Lung (tissue), 12 donors: ENCODE results near the gene NIPA2. TPM values are rescaled to one million over a fixed set of nuclear protein-coding genes. Genes with fewer than 3 reads are reported as not detected.

Source experiments
- ATAC-seq: fragments of 200-7000 bp; cut with Tn5 transposase; one replicate; pipeline ENCODE4 v1.9.1; 2020; ENCODE audit warnings: moderate number of reproducible peaks; ENCODE audit not compliant: insufficient read depth, low FRiP score
- DNase-seq, 3 donors: peaks; one replicate each; pipeline ENCODE4 v3.0.0-alpha.2; 2013 to 2017
- H3K27ac ChIP-seq, 2 donors: one replicate each; pipeline ENCODE4 v1.5.1; 2013; ENCODE audit warnings: mild to moderate bottlenecking in 2 of 2, moderate library complexity in 2 of 2, control low read depth in 1 of 2, inconsistent platforms in 1 of 2, low read depth in 1 of 2, low read length in 1 of 2
- H3K27me3 ChIP-seq, 3 donors: one replicate each; pipeline ENCODE4 v1.5.1; 2013; ENCODE audit warnings: low read length in 2 of 3; ENCODE audit not compliant: control insufficient read depth in 3 of 3, insufficient read depth in 3 of 3
- H3K36me3 ChIP-seq, 4 donors: one replicate each; pipeline ENCODE4 v1.5.1; 2013; ENCODE audit warnings: low read length in 4 of 4, mild to moderate bottlenecking in 1 of 4, moderate library complexity in 1 of 4; ENCODE audit not compliant: control insufficient read depth in 4 of 4, insufficient read depth in 4 of 4
- H3K4me1 ChIP-seq, 5 donors: one replicate each; pipeline ENCODE4 v1.5.1; 2013; ENCODE audit warnings: low read length in 5 of 5, mild to moderate bottlenecking in 2 of 5, moderate library complexity in 1 of 5; ENCODE audit not compliant: control insufficient read depth in 5 of 5, insufficient read depth in 5 of 5
- H3K4me3 ChIP-seq: one replicate; pipeline ENCODE4 v1.5.1; 2013; ENCODE audit warnings: mild to moderate bottlenecking, control low read depth, moderate library complexity
- H3K9ac ChIP-seq, 2 donors: one replicate each; pipeline ENCODE4 v1.5.1; 2013; ENCODE audit warnings: low read length in 2 of 2, control low read depth in 1 of 2; ENCODE audit not compliant: insufficient read depth in 1 of 2
- H3K9me3 ChIP-seq, 4 donors: one replicate each; pipeline ENCODE4 v1.5.1; 2013; ENCODE audit warnings: low read length in 3 of 4, mild to moderate bottlenecking in 1 of 4, moderate library complexity in 1 of 4; ENCODE audit not compliant: control insufficient read depth in 4 of 4, insufficient read depth in 3 of 4
- WGBS, 2 donors: extraction: QIAGEN DNeasy Blood & Tissue Kit; methylation state at CpG; one replicate each; pipeline ENCODE4 v1.1.7; 2013; 5-methylcytosine and 5-hydroxymethylcytosine counted together
- polyA plus RNA-seq, 2 donors: library from polyadenylated mRNA; stranded (reverse); fragments of 200-250 nt; gene quantifications; one replicate each; pipeline ENCODE4 v1.2.1, GENCODE V29; 2013
- total RNA-seq, 2 donors: library from RNA; depleted of rRNA in 1 of 2; stranded (reverse); fragments of >200 nt in 1 of 2; gene quantifications; one replicate each; pipeline ENCODE4 v1.2.1, GENCODE V29; 2014 to 2021
- TF ChIP-seq, protein P1 (sequence below): IDR thresholded peaks from 2 replicates; pipeline ENCODE4 v1.5.1; 2012; ENCODE audit warnings: mild to moderate bottlenecking; ENCODE audit errors: control extremely low read depth, extremely low read depth
- donor health status: control.
- donor health status: control.
- donor health status: Bipolar disorder and iron deficiency.
- donor health status: healthy.
- donor health status: DM: yes; HTN: yes; CAD: no.

Gene NIPA2
- total and polyA plus RNA-seq, 4 donors, result 12.5 to 53.7 (median 42.5) TPM

DNA sequence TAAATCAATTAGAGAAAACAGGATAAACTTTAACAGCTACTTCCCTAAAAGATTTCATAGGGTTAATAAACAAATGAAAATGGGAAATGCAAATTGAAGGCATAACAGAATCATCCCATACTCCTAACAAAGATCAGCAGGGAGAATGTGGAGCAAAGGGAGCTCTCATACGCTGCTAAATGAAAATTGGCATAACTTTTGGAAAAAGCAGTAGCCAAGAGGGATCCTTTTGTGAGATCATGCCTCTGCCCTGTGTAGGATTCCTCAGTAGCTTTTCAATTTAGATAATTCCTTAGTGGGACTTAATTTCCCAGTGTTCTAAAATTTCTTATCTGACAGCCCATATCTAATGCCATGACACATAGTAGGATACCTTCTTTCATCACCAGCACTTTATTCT lies 18.2 kb downstream of the NIPA2 start:
- Histone ChIP-seq H3K4me3 (no peak overlapping the region), H3K9ac (no peak overlapping the region), H3K4me1 (no peaks in the 10 kb centered on the region), H3K27me3 (no peaks in the 10 kb centered on the region), H3K27ac (no peak overlapping the region), H3K9me3 (no peaks in the 10 kb centered on the region), H3K36me3 (peaks cover 19 to 26% (median 23%) of the 10 kb centered on the region in 4 donors)
- DNase-seq, result no peak
- 85 to 94% methylated on average over 1 of the region's 1 CpG for WGBS, 2 donors
- TF ChIP-seq, protein P1, sequence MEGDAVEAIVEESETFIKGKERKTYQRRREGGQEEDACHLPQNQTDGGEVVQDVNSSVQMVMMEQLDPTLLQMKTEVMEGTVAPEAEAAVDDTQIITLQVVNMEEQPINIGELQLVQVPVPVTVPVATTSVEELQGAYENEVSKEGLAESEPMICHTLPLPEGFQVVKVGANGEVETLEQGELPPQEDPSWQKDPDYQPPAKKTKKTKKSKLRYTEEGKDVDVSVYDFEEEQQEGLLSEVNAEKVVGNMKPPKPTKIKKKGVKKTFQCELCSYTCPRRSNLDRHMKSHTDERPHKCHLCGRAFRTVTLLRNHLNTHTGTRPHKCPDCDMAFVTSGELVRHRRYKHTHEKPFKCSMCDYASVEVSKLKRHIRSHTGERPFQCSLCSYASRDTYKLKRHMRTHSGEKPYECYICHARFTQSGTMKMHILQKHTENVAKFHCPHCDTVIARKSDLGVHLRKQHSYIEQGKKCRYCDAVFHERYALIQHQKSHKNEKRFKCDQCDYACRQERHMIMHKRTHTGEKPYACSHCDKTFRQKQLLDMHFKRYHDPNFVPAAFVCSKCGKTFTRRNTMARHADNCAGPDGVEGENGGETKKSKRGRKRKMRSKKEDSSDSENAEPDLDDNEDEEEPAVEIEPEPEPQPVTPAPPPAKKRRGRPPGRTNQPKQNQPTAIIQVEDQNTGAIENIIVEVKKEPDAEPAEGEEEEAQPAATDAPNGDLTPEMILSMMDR, result no peak
- ATAC-seq, result no peak

DNA sequence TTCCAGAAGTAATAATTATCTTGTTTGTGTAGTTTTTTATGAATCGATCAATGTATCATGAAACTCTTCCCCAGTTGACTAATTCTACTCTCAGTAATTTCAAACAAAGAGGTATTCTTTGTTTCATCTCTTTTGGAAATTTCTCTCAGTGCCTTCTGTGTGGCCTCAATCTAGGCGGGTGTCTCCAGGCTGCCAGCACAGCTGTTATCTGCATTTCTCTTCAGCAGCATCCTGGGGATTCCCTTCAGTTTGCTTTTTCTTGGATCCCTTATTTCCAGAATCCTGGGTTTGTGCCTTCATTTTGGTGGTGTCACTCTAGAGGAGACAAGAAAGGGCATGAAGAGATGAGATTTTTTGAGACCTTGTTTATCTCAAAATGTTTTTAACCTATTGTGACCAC lies 22.7 kb downstream of the NIPA2 start:
- H3K27me3 ChIP-seq, result no peaks in the 10 kb centered on the region
- no peak overlapping the region for H3K27ac ChIP-seq
- H3K9me3 ChIP-seq, result no peaks in the 10 kb centered on the region
- ATAC-seq (no peak), DNase-seq (no peak)
- H3K9ac ChIP-seq, result no peak overlapping the region
- H3K4me3 ChIP-seq, result no peak overlapping the region
- peaks cover 16 to 22% (median 20%) of the 10 kb centered on the region in 4 donors for H3K36me3 ChIP-seq
- H3K4me1 ChIP-seq, result no peaks in the 10 kb centered on the region
- WGBS, 2 donors, result 93 to 96% methylated on average over 2 of the region's 2 CpGs
- TF ChIP-seq, protein P1, result no peak

DNA sequence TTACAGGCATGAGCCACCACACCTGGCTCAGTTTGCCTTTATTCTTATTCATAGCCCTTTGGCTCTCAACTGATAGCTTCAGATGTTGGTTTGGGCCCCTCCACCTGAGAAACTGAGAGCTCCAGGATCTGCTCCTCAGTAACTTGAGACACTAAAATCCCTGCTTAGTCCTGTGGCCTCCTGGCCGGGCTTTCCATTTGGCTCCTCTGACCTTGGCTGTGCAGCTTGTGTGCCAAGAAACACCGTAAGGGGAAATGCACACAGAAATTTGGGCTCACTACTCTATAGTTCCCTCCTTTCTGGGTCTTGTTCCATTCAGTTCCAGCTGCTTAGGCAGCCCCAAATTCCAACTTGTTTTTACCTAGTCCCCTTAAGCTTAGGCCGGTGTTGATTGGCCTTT lies 24.9 kb downstream of the NIPA2 start:
- Histone ChIP-seq H3K9me3 (no peaks in the 10 kb centered on the region), H3K4me1 (no peaks in the 10 kb centered on the region), H3K9ac (no peak overlapping the region), H3K36me3 (peaks cover 19 to 31% (median 28%) of the 10 kb centered on the region in 4 donors), H3K27me3 (no peaks in the 10 kb centered on the region), H3K4me3 (no peak overlapping the region), H3K27ac (no peak overlapping the region)
- WGBS, 2 donors, result 92 to 99% methylated on average over 3 of the region's 3 CpGs
- DNase-seq, result no peak
- no peak for ATAC-seq
- TF ChIP-seq, protein P1, result no peak

DNA sequence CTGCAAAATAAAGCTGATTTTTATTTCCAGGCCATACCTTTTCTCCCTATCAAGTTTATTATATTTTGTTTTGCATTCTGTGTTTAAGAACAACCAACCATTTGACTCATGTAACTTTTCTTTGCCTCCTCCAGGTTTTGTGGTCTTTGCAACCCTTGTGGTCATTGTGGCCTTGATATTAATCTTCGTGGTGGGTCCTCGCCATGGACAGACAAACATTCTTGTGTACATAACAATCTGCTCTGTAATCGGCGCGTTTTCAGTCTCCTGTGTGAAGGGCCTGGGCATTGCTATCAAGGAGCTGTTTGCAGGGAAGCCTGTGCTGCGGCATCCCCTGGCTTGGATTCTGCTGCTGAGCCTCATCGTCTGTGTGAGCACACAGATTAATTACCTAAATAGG lies 27.6 kb downstream of the NIPA2 start:
- WGBS, 2 donors, result 85 to 88% methylated on average over 7 of the region's 7 CpGs
- DNase-seq, result no peak
- peaks cover 27 to 45% (median 36%) of the 10 kb centered on the region in 4 donors for H3K36me3 ChIP-seq
- H3K4me1 ChIP-seq, result no peaks in the 10 kb centered on the region
- H3K27me3 ChIP-seq, result no peaks in the 10 kb centered on the region
- H3K4me3 ChIP-seq, result no peak overlapping the region
- ATAC-seq, result no peak
- TF ChIP-seq, protein P1, result no peak
- no peak overlapping the region for H3K9ac ChIP-seq
- no peaks in the 10 kb centered on the region for H3K9me3 ChIP-seq
- no peak overlapping the region for H3K27ac ChIP-seq
